HepG2 (cell line): Measurements from ENCODE around the gene COLGALT1. TPM values are rescaled to one million over a fixed set of nuclear protein-coding genes. Genes with fewer than 3 reads are reported as not detected.

Experiments used
- ATAC-seq: fragments of 200-7000 bp; cut with Tn5 transposase; 3 replicates; pipeline ENCODE4 v1.9.1; 2020; ENCODE audit warnings: mild to moderate bottlenecking, moderate library complexity
- BruUV-seq: library from RNA; stranded (reverse); fragments of 400-500 nt; replicated peaks from 2 replicates; lab custom pipeline; 2021; lab: Mats Ljungman, UMichigan
- CTCF ChIA-PET: fragments of 300-600 bp; formaldehyde crosslinking; extraction: SDS; loops from one replicate; lab custom pipeline; 2021; ENCODE audit warnings: low total read pairs, inconsistent platforms, low intra/inter-chr PET ratio; lab: Yijun Ruan, JAX
- POLR2A ChIA-PET: fragments of 350-600 bp; sonication (Branson Sonifier 250); formaldehyde crosslinking; loops from one replicate; lab custom pipeline; 2020; ENCODE audit warnings: antibody characterized with exemption, inconsistent platforms; lab: Yijun Ruan, JAX
- DNase-seq: peaks from one replicate; pipeline ENCODE4 v3.0.0-alpha.2; 2015; ENCODE audit warnings: low spot score
- FAIRE-seq: peaks from 3 replicates; lab custom pipeline; 2011; peaks lifted over from hg19 to GRCh38; lab: Jason Lieb, UNC
- H2AFZ ChIP-seq: one replicate; pipeline ENCODE4 v1.6.1; 2011; ENCODE audit warnings: low read length, inconsistent platforms
- H3K27ac ChIP-seq: fragments of 300-600 bp; 3 replicates; pipeline ENCODE4 v1.8.0; 2011; ENCODE audit warnings: mixed run types, mild to moderate bottlenecking, mixed read lengths, low read length, inconsistent platforms; ENCODE audit not compliant: insufficient read depth; ENCODE audit errors: extremely low read length
- H3K27me3 ChIP-seq, 2 experiments: fragments of 200-600 bp in 1 of 2; 2 replicates in 1 of 2; 3 replicates in 1 of 2; pipeline versions ENCODE4 v1.6.0 to v1.8.0; 2011; ENCODE audit warnings: low read length in 2 of 2, mild to moderate bottlenecking in 2 of 2, moderate library complexity in 2 of 2, inconsistent platforms in 1 of 2; ENCODE audit not compliant: insufficient read depth in 2 of 2, control insufficient read depth in 1 of 2
- H3K36me3 ChIP-seq, 2 experiments: fragments of 200-600 bp in 1 of 2; replicated peaks in 1 of 2; 2 replicates in 1 of 2; 3 replicates in 1 of 2; pipeline versions ENCODE4 v1.5.1 to v1.8.0; 2011; ENCODE audit warnings: low read length in 2 of 2, inconsistent platforms in 1 of 2; ENCODE audit not compliant: insufficient read depth in 2 of 2, control insufficient read depth in 1 of 2
- H3K4me1 ChIP-seq: 2 replicates; pipeline ENCODE4 v1.5.1; 2012; ENCODE audit warnings: low read length, inconsistent platforms; ENCODE audit not compliant: insufficient read depth
- H3K4me2 ChIP-seq: 2 replicates; pipeline ENCODE4 v1.6.0; 2011; ENCODE audit warnings: low read depth, low read length, inconsistent platforms
- H3K4me3 ChIP-seq, 3 experiments: fragments of 200-600 bp in 1 of 3; sonication (generic), shearing (Covaris generic) in 1 of 3; replicated peaks in 1 of 3; 2 replicates each; pipeline ENCODE4 v1.5.1; 2011 to 2016; ENCODE audit warnings: low read length in 3 of 3, inconsistent platforms in 2 of 3, low read depth in 2 of 3, mild to moderate bottlenecking in 2 of 3, control low read depth in 1 of 3, mixed read lengths in 1 of 3; ENCODE audit not compliant: insufficient read depth in 1 of 3
- H3K79me2 ChIP-seq: one replicate; pipeline ENCODE4 v1.6.1; 2011; ENCODE audit warnings: low read length, inconsistent platforms; ENCODE audit not compliant: insufficient read depth
- H3K9ac ChIP-seq: 2 replicates; pipeline ENCODE4 v1.6.0; 2011; ENCODE audit warnings: mild to moderate bottlenecking, low read depth, low read length, inconsistent platforms; ENCODE audit not compliant: insufficient read depth
- H3K9me3 ChIP-seq: 2 replicates; pipeline ENCODE4 v1.5.1; 2012; ENCODE audit warnings: mild to moderate bottlenecking, low read length
- H4K20me1 ChIP-seq: 2 replicates; pipeline ENCODE4 v1.6.0; 2011; ENCODE audit warnings: inconsistent platforms, mild to moderate bottlenecking, low read length, moderate library complexity; ENCODE audit not compliant: insufficient read depth
- ETV6 ChIP-seq: sonication (generic); formaldehyde crosslinking; conservative IDR thresholded peaks from 2 replicates; pipeline ENCODE4 v1.4.0; 2020; ENCODE audit warnings: missing genetic modification reagents
- MAFG ChIP-seq: sonication (generic); formaldehyde crosslinking; IDR thresholded peaks from 2 replicates; pipeline ENCODE4 v1.5.1; 2020; ENCODE audit warnings: mild to moderate bottlenecking, missing genetic modification reagents
- SIX1 ChIP-seq: sonication (generic); formaldehyde crosslinking; IDR thresholded peaks from 2 replicates; pipeline ENCODE4 v1.4.0; 2020; ENCODE audit warnings: missing genetic modification reagents, borderline replicate concordance
- ZNF143 ChIP-seq: sonication (generic); formaldehyde crosslinking; IDR thresholded peaks from 2 replicates; pipeline ENCODE4 v1.4.0; 2020; ENCODE audit warnings: missing genetic modification reagents
- ZNF720 ChIP-seq: sonication (generic); formaldehyde crosslinking; IDR thresholded peaks from 2 replicates; pipeline ENCODE4 v1.4.0; 2020; ENCODE audit warnings: missing genetic modification reagents
- WGBS: methylation state at CpG from one replicate; pipeline ENCODE4 v1.1.6; 2017; ENCODE audit warnings: low lambda C conversion rate; 5-methylcytosine and 5-hydroxymethylcytosine counted together
- in situ Hi-C: cut with HindIII; loops from 2 replicates; pipeline ENCODE4 v1.10.0; 2017; ENCODE audit warnings: low pct_unique_long_range_greater_than_20kb; ENCODE audit not compliant: extremely low pct_ligation_motif_present
- intact Hi-C: fragments of 100-400 bp; cut with micrococcal nuclease; formaldehyde crosslinking; loops from one replicate; pipeline ENCODE4 v1.10.0; 2022; ENCODE audit not compliant: unreplicated experiment
- polyA plus RNA-seq, 8 experiments: library from polyadenylated mRNA; depleted of rRNA in 3 of 8; stranded (reverse) in 7 of 8; unstranded in 1 of 8; fragments of >200 nt; fragmentation: Illumina TruSeq in 4 of 8; extraction: Trizol in 4 of 8; gene quantifications; 2 replicates each; pipeline versions ENCODE4 v1.2.1 to v1.2.3, GENCODE V29; 2011 to 2016; ENCODE audit warnings: low read depth in 4 of 8, missing spikeins in 1 of 8, mixed read lengths in 1 of 8; ENCODE audit not compliant: insufficient read depth in 1 of 8
- total RNA-seq, 5 experiments: library from RNA; depleted of rRNA; stranded (reverse); fragments of >200 nt; fragmentation: Illumina TruSeq; extraction: Trizol; gene quantifications; 2 replicates each; pipeline ENCODE4 v1.2.3, GENCODE V29; 2016; ENCODE audit warnings: low read depth in 1 of 5
- TF ChIP-seq, protein P1 (sequence below): IDR thresholded peaks from 2 replicates; pipeline ENCODE4 v1.6.1; 2016; ENCODE audit warnings: low read depth, missing genetic modification reagents, missing compliant biosample characterization
- TF ChIP-seq, protein P2 (sequence below): sonication (generic); formaldehyde crosslinking; IDR thresholded peaks from 2 replicates; pipeline ENCODE4 v1.4.0; 2020; ENCODE audit warnings: mild to moderate bottlenecking, missing genetic modification reagents
- TF ChIP-seq, protein P3 (sequence below): sonication (generic); formaldehyde crosslinking; IDR thresholded peaks from 2 replicates; pipeline ENCODE4 v1.4.0; 2020; ENCODE audit warnings: missing genetic modification reagents, mild to moderate bottlenecking, borderline replicate concordance
- TF ChIP-seq, protein P4 (sequence below): sonication (generic); formaldehyde crosslinking; conservative IDR thresholded peaks from 2 replicates; pipeline ENCODE4 v1.4.0; 2020; ENCODE audit warnings: missing genetic modification reagents
- TF ChIP-seq, protein P5 (sequence below): sonication (generic); formaldehyde crosslinking; IDR thresholded peaks from 2 replicates; pipeline ENCODE4; 2020; ENCODE audit warnings: missing genetic modification reagents, mild to moderate bottlenecking, borderline replicate concordance

Gene COLGALT1
- total and polyA plus RNA-seq, 2 of the 13 experiments (the other 11 are each of a cell fraction or from before 2014, with no cell fraction given): 58.0 to 211 TPM

DNA sequence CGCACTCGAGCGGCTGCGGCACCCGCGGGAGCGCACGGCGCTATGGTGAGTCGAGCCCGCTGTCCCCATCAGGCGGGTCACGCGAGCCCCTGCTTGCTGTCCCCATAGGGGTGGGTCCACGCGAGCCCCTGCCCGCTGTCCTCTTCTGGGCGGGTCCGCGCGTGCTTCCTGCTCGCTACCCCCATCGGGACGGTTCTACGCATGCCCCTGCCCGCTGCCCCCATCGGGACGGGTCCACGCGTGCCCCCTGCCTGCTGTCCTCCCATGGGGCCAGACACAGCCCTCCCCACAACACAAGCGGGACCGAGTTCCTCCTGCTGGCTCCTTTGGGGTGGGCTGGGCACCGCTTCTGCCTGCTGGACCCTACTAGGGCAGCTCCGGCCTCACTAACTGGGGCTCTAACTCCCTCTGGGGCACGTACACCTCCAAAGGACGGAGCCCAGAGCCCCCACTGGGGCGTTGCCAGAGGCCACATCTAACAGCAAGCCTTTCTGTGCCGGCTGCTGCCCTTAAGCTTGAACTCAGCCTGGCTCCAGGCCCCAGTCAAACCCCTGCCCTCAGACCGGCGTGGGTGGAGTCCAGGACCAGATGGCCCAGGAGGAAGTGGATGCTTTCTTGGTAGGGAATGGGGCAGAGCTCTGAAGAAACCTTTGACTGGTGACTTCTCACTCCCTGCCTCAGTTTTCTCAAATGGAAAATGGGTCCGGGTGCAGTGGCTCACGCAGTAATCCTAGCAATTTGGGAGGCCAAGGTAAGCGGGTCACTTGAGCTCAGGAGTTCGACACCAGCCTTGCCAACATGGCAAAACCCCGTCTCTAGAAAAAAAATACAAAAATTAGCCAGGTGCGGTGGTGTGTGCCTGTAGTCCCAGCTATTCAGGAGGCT is 722 bp downstream of the COLGALT1 start:
- Histone ChIP-seq H3K27me3 (no peaks in the 10 kb centered on the region), H3K4me1 (peaks cover 25% of the 10 kb centered on the region), H4K20me1 (no peaks in the 10 kb centered on the region), H3K4me3 (peak overlapping the region; percentile 68 to 98 (median 82)), H3K79me2 (peaks cover 15% of the 10 kb centered on the region), H3K9ac (peak overlapping the region; percentile 82), H3K27ac (peak overlapping the region; percentile 56), H3K36me3 (peaks cover 12 to 20% of the 10 kb centered on the region in 2 experiments), H3K9me3 (no peaks in the 10 kb centered on the region), H3K4me2 (peak overlapping the region; percentile 81), H2AFZ (no peak overlapping the region)
- in situ Hi-C loops: no loop called here
- peak; percentile 72 for ATAC-seq
- WGBS: 52% methylated on average over 7 of the region's 46 CpGs
- DNase-seq: no peak
- POLR2A ChIA-PET: interaction anchor here (0.9 to 1.6 kb wide), 3 partner anchors 18 to 303 kb away, joined by 3 read pairs; partner anchors contain the start of genes PGLS and RPL18A
- BruUV-seq: no TSS peak
- CTCF ChIA-PET: interaction anchor here (0.6 kb wide), 1 partner anchor 45 kb away, joined by 3 read pairs; no protein-coding TSS in a partner anchor
- FAIRE-seq: no peak
- intact Hi-C loops: no loop called here
- TF ChIP-seq, protein P1, sequence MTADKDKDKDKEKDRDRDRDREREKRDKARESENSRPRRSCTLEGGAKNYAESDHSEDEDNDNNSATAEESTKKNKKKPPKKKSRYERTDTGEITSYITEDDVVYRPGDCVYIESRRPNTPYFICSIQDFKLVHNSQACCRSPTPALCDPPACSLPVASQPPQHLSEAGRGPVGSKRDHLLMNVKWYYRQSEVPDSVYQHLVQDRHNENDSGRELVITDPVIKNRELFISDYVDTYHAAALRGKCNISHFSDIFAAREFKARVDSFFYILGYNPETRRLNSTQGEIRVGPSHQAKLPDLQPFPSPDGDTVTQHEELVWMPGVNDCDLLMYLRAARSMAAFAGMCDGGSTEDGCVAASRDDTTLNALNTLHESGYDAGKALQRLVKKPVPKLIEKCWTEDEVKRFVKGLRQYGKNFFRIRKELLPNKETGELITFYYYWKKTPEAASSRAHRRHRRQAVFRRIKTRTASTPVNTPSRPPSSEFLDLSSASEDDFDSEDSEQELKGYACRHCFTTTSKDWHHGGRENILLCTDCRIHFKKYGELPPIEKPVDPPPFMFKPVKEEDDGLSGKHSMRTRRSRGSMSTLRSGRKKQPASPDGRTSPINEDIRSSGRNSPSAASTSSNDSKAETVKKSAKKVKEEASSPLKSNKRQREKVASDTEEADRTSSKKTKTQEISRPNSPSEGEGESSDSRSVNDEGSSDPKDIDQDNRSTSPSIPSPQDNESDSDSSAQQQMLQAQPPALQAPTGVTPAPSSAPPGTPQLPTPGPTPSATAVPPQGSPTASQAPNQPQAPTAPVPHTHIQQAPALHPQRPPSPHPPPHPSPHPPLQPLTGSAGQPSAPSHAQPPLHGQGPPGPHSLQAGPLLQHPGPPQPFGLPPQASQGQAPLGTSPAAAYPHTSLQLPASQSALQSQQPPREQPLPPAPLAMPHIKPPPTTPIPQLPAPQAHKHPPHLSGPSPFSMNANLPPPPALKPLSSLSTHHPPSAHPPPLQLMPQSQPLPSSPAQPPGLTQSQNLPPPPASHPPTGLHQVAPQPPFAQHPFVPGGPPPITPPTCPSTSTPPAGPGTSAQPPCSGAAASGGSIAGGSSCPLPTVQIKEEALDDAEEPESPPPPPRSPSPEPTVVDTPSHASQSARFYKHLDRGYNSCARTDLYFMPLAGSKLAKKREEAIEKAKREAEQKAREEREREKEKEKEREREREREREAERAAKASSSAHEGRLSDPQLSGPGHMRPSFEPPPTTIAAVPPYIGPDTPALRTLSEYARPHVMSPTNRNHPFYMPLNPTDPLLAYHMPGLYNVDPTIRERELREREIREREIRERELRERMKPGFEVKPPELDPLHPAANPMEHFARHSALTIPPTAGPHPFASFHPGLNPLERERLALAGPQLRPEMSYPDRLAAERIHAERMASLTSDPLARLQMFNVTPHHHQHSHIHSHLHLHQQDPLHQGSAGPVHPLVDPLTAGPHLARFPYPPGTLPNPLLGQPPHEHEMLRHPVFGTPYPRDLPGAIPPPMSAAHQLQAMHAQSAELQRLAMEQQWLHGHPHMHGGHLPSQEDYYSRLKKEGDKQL (CRISPR knock-in tag): no peak
- TF ChIP-seq ZNF143 (CRISPR knock-in tag) (no peak), ETV6 (CRISPR knock-in tag) (no peak), SIX1 (CRISPR knock-in tag) (no peak), ZNF720 (CRISPR knock-in tag) (no peak), MAFG (CRISPR knock-in tag) (no peak)
- TF ChIP-seq, protein P2, sequence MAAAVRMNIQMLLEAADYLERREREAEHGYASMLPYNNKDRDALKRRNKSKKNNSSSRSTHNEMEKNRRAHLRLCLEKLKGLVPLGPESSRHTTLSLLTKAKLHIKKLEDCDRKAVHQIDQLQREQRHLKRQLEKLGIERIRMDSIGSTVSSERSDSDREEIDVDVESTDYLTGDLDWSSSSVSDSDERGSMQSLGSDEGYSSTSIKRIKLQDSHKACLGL (CRISPR knock-in tag): peak; percentile 88
- TF ChIP-seq, protein P3, sequence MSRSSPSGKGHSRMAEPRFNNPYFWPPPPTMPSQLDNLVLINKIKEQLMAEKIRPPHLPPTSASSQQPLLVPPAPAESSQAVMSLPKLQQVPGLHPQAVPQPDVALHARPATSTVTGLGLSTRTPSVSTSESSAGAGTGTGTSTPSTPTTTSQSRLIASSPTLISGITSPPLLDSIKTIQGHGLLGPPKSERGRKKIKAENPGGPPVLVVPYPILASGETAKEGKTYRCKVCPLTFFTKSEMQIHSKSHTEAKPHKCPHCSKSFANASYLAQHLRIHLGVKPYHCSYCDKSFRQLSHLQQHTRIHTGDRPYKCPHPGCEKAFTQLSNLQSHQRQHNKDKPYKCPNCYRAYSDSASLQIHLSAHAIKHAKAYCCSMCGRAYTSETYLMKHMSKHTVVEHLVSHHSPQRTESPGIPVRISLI (CRISPR knock-in tag): no peak; the same call in 1 of the 2 replicates
- TF ChIP-seq, protein P4, sequence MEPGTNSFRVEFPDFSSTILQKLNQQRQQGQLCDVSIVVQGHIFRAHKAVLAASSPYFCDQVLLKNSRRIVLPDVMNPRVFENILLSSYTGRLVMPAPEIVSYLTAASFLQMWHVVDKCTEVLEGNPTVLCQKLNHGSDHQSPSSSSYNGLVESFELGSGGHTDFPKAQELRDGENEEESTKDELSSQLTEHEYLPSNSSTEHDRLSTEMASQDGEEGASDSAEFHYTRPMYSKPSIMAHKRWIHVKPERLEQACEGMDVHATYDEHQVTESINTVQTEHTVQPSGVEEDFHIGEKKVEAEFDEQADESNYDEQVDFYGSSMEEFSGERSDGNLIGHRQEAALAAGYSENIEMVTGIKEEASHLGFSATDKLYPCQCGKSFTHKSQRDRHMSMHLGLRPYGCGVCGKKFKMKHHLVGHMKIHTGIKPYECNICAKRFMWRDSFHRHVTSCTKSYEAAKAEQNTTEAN: no peak
- TF ChIP-seq, protein P5, sequence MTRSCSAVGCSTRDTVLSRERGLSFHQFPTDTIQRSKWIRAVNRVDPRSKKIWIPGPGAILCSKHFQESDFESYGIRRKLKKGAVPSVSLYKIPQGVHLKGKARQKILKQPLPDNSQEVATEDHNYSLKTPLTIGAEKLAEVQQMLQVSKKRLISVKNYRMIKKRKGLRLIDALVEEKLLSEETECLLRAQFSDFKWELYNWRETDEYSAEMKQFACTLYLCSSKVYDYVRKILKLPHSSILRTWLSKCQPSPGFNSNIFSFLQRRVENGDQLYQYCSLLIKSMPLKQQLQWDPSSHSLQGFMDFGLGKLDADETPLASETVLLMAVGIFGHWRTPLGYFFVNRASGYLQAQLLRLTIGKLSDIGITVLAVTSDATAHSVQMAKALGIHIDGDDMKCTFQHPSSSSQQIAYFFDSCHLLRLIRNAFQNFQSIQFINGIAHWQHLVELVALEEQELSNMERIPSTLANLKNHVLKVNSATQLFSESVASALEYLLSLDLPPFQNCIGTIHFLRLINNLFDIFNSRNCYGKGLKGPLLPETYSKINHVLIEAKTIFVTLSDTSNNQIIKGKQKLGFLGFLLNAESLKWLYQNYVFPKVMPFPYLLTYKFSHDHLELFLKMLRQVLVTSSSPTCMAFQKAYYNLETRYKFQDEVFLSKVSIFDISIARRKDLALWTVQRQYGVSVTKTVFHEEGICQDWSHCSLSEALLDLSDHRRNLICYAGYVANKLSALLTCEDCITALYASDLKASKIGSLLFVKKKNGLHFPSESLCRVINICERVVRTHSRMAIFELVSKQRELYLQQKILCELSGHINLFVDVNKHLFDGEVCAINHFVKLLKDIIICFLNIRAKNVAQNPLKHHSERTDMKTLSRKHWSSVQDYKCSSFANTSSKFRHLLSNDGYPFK (CRISPR knock-in tag): peak; percentile 52; the same call in 1 of the 2 replicates
